GM23338 (cell line): ENCODE data around the gene IDS.

Experiments used
- CREB1 ChIP-seq: fragments of 250-450 bp; sonication (Bioruptor Pico); IDR thresholded peaks from 2 replicates; pipeline ENCODE4 v1.5.0; 2020; ENCODE audit warnings: low read depth, mild to moderate bottlenecking, moderate library complexity
- EZH2 ChIP-seq: fragments of 200-600 bp; sonication (generic); IDR thresholded peaks from one replicate; pipeline ENCODE4 v1.8.0; 2017; ENCODE audit warnings: antibody characterized with exemption, mild to moderate bottlenecking, low read depth; ENCODE audit not compliant: unreplicated experiment
- EZH2phosphoT487 ChIP-seq: fragments of 200-600 bp; sonication (generic); IDR thresholded peaks from one replicate; pipeline ENCODE4 v1.8.1; 2018; ENCODE audit warnings: antibody characterized with exemption; ENCODE audit not compliant: unreplicated experiment
- JUNB ChIP-seq: IDR thresholded peaks from one replicate; pipeline ENCODE4 v1.6.1; 2016; ENCODE audit warnings: antibody characterized with exemption; ENCODE audit not compliant: unreplicated experiment
- NANOG ChIP-seq: IDR thresholded peaks from 2 replicates; pipeline ENCODE4 v1.6.1; 2016; ENCODE audit warnings: antibody characterized with exemption, borderline replicate concordance
- POLR2AphosphoS5 ChIP-seq: IDR thresholded peaks from 2 replicates; pipeline ENCODE4 v1.6.1; 2016; ENCODE audit warnings: antibody characterized with exemption, low read depth
- ZNF114 ChIP-seq: fragments of 250-450 bp; sonication (Bioruptor Pico); IDR thresholded peaks from 2 replicates; pipeline ENCODE4 v1.5.0; 2020; ENCODE audit warnings: mild to moderate bottlenecking, moderate library complexity
- ZNF331 ChIP-seq: fragments of 250-450 bp; sonication (Bioruptor Pico); IDR thresholded peaks from 2 replicates; pipeline ENCODE4 v1.5.0; 2020; ENCODE audit warnings: low read depth, mild to moderate bottlenecking, moderate library complexity
- TF ChIP-seq, protein P1 (sequence below), 2 experiments: fragments of 200-600 bp in 1 of 2; sonication (generic) in 1 of 2; conservative IDR thresholded peaks; 2 replicates each; pipeline versions ENCODE4 v1.5.1 to v1.6.1; 2016 to 2017; ENCODE audit warnings: antibody characterized with exemption in 2 of 2, low read depth in 2 of 2, mild to moderate bottlenecking in 2 of 2, moderate library complexity in 1 of 2
- TF ChIP-seq, protein P2 (sequence below): IDR thresholded peaks from one replicate; pipeline ENCODE4 v1.6.1; 2018; ENCODE audit warnings: antibody characterized with exemption; ENCODE audit not compliant: unreplicated experiment
- TF ChIP-seq, protein P3 (sequence below): fragments of 250-450 bp; sonication (Bioruptor Pico); IDR thresholded peaks from 2 replicates; pipeline ENCODE4 v1.5.0; 2020; ENCODE audit warnings: mild to moderate bottlenecking, moderate library complexity

DNA sequence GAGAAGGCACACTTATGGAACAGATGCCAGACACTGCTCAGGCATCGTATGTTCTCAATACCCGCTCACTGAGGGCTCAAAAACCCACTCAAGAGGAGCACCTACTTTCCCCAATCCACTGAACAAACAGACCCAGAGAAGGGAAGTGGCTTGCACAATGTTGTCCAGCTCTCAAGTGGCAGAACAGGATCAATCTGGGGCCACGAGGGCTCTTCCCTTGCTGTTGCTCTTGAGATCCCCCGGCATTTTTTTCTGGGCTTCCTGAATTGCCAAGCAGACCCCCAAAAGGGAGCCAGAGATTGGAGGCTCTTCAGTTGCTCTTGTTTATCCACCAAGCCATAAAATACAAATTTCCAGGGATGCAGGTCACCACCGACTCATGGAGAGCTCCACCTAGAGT is 35.7 kb downstream of the IDS start:
- TF ChIP-seq, protein P1, sequence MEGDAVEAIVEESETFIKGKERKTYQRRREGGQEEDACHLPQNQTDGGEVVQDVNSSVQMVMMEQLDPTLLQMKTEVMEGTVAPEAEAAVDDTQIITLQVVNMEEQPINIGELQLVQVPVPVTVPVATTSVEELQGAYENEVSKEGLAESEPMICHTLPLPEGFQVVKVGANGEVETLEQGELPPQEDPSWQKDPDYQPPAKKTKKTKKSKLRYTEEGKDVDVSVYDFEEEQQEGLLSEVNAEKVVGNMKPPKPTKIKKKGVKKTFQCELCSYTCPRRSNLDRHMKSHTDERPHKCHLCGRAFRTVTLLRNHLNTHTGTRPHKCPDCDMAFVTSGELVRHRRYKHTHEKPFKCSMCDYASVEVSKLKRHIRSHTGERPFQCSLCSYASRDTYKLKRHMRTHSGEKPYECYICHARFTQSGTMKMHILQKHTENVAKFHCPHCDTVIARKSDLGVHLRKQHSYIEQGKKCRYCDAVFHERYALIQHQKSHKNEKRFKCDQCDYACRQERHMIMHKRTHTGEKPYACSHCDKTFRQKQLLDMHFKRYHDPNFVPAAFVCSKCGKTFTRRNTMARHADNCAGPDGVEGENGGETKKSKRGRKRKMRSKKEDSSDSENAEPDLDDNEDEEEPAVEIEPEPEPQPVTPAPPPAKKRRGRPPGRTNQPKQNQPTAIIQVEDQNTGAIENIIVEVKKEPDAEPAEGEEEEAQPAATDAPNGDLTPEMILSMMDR (conservative IDR thresholded peaks at IDR 0.05; ENCODE audit: low read depth in 2 of 2): no peak
- TF ChIP-seq EZH2: no peak
- TF ChIP-seq POLR2AphosphoS5: no peak
- no peak for TF ChIP-seq CREB1 (CRISPR knock-in tag)
- no peak for TF ChIP-seq EZH2phosphoT487
- no peak for TF ChIP-seq ZNF331 (CRISPR knock-in tag)
- TF ChIP-seq, protein P2, sequence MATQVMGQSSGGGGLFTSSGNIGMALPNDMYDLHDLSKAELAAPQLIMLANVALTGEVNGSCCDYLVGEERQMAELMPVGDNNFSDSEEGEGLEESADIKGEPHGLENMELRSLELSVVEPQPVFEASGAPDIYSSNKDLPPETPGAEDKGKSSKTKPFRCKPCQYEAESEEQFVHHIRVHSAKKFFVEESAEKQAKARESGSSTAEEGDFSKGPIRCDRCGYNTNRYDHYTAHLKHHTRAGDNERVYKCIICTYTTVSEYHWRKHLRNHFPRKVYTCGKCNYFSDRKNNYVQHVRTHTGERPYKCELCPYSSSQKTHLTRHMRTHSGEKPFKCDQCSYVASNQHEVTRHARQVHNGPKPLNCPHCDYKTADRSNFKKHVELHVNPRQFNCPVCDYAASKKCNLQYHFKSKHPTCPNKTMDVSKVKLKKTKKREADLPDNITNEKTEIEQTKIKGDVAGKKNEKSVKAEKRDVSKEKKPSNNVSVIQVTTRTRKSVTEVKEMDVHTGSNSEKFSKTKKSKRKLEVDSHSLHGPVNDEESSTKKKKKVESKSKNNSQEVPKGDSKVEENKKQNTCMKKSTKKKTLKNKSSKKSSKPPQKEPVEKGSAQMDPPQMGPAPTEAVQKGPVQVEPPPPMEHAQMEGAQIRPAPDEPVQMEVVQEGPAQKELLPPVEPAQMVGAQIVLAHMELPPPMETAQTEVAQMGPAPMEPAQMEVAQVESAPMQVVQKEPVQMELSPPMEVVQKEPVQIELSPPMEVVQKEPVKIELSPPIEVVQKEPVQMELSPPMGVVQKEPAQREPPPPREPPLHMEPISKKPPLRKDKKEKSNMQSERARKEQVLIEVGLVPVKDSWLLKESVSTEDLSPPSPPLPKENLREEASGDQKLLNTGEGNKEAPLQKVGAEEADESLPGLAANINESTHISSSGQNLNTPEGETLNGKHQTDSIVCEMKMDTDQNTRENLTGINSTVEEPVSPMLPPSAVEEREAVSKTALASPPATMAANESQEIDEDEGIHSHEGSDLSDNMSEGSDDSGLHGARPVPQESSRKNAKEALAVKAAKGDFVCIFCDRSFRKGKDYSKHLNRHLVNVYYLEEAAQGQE: no peak
- no peak for TF ChIP-seq JUNB
- no peak for TF ChIP-seq ZNF114 (CRISPR knock-in tag)
- no peak for TF ChIP-seq NANOG
- TF ChIP-seq, protein P3, sequence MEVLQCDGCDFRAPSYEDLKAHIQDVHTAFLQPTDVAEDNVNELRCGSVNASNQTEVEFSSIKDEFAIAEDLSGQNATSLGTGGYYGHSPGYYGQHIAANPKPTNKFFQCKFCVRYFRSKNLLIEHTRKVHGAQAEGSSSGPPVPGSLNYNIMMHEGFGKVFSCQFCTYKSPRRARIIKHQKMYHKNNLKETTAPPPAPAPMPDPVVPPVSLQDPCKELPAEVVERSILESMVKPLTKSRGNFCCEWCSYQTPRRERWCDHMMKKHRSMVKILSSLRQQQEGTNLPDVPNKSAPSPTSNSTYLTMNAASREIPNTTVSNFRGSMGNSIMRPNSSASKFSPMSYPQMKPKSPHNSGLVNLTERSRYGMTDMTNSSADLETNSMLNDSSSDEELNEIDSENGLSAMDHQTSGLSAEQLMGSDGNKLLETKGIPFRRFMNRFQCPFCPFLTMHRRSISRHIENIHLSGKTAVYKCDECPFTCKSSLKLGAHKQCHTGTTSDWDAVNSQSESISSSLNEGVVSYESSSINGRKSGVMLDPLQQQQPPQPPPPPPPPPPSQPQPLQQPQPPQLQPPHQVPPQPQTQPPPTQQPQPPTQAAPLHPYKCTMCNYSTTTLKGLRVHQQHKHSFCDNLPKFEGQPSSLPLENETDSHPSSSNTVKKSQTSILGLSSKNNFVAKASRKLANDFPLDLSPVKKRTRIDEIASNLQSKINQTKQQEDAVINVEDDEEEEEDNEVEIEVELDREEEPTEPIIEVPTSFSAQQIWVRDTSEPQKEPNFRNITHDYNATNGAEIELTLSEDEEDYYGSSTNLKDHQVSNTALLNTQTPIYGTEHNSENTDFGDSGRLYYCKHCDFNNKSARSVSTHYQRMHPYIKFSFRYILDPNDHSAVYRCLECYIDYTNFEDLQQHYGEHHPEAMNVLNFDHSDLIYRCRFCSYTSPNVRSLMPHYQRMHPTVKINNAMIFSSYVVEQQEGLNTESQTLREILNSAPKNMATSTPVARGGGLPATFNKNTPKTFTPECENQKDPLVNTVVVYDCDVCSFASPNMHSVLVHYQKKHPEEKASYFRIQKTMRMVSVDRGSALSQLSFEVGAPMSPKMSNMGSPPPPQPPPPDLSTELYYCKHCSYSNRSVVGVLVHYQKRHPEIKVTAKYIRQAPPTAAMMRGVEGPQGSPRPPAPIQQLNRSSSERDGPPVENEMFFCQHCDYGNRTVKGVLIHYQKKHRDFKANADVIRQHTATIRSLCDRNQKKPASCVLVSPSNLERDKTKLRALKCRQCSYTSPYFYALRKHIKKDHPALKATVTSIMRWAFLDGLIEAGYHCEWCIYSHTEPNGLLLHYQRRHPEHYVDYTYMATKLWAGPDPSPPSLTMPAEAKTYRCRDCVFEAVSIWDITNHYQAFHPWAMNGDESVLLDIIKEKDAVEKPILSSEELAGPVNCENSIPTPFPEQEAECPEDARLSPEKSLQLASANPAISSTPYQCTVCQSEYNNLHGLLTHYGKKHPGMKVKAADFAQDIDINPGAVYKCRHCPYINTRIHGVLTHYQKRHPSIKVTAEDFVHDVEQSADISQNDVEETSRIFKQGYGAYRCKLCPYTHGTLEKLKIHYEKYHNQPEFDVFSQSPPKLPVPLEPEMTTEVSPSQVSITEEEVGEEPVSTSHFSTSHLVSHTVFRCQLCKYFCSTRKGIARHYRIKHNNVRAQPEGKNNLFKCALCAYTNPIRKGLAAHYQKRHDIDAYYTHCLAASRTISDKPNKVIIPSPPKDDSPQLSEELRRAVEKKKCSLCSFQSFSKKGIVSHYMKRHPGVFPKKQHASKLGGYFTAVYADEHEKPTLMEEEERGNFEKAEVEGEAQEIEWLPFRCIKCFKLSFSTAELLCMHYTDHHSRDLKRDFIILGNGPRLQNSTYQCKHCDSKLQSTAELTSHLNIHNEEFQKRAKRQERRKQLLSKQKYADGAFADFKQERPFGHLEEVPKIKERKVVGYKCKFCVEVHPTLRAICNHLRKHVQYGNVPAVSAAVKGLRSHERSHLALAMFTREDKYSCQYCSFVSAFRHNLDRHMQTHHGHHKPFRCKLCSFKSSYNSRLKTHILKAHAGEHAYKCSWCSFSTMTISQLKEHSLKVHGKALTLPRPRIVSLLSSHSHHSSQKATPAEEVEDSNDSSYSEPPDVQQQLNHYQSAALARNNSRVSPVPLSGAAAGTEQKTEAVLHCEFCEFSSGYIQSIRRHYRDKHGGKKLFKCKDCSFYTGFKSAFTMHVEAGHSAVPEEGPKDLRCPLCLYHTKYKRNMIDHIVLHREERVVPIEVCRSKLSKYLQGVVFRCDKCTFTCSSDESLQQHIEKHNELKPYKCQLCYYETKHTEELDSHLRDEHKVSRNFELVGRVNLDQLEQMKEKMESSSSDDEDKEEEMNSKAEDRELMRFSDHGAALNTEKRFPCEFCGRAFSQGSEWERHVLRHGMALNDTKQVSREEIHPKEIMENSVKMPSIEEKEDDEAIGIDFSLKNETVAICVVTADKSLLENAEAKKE (CRISPR knock-in tag): no peak
